GM11168 (cell line): ENCODE data around the gene CHRNA10.

Experiments used
- in situ Hi-C: fragments of 300-500 bp; cut with MboI; formaldehyde crosslinking; loops from one replicate; pipeline ENCODE4 v1.12.0; 2022; ENCODE audit warnings: low sequenced_read_pairs; ENCODE audit not compliant: unreplicated experiment

The CHRNA10 gene, protein sequence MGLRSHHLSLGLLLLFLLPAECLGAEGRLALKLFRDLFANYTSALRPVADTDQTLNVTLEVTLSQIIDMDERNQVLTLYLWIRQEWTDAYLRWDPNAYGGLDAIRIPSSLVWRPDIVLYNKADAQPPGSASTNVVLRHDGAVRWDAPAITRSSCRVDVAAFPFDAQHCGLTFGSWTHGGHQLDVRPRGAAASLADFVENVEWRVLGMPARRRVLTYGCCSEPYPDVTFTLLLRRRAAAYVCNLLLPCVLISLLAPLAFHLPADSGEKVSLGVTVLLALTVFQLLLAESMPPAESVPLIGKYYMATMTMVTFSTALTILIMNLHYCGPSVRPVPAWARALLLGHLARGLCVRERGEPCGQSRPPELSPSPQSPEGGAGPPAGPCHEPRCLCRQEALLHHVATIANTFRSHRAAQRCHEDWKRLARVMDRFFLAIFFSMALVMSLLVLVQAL

DNA sequence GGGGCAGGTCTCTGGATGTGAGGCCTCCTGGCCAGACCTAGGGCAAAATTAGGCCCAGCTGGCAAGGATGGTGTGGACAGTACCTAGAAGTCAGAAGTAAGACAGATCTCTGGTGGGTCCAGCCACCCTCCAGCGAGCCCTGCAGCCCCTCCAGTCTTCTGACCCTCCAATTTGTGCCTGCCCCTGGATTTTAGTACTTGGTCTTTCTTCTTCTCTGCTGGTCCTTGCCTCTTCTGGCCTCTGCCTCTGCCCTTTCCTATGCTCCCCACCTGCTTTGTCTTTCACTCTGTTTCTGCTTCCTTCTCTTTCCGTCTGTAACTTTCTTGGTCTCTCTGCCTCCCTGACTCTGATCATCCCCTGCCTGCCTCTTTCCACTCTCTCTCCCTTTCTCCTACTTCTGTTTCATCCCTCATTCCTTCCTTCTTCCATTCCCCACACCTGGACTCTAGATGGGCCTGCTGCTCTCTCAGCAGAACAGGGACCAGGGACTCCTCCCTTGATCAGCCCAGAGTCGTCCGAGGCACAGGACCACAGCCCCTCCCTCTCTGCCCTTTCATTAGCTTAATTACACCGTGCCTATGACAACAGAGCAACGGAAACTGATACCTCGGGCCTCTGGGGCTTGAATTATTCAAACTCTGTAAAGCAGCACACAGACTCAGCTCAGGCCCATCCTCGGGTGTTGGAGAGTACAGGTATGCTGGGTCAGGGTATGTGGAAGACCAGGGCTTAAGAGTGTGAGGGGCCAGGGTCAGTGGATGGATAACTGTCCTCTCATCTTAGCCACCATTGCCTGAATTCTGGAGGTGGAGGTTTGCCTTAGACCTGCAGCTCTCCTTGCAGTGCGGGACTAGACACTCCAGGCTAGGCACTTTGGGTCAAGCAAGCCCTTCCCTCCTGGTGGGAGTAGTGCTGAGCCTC is at the start of gene CHRNA10:
TSS of gene CHRNA10 (minus strand) at position 51 of the 921 bp plus-strand sequence. CDS start 72 bp downstream, outside the sequence.
- in situ Hi-C loops: no loop called here

DNA sequence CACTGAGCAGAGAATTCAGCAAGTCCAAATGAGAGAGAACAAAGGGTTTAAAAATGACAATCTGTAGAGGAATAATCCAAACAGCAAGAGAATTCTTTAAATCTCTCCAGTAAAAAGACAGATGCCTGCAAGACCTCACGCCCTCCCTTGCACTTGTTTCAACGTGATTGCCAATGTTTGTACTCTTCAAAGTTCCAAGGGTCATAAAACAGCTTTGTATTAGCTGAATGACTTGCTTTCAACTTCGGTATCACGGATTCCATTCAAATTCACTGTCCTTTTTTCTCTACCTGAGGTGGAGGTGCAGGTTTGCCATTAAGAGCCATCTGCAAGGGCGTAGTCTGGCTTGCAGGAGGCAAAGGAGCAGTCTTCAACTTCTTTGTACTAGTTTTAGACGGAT is 41.1 kb upstream of the CHRNA10 start:
- in situ Hi-C loops: no loop called here

DNA sequence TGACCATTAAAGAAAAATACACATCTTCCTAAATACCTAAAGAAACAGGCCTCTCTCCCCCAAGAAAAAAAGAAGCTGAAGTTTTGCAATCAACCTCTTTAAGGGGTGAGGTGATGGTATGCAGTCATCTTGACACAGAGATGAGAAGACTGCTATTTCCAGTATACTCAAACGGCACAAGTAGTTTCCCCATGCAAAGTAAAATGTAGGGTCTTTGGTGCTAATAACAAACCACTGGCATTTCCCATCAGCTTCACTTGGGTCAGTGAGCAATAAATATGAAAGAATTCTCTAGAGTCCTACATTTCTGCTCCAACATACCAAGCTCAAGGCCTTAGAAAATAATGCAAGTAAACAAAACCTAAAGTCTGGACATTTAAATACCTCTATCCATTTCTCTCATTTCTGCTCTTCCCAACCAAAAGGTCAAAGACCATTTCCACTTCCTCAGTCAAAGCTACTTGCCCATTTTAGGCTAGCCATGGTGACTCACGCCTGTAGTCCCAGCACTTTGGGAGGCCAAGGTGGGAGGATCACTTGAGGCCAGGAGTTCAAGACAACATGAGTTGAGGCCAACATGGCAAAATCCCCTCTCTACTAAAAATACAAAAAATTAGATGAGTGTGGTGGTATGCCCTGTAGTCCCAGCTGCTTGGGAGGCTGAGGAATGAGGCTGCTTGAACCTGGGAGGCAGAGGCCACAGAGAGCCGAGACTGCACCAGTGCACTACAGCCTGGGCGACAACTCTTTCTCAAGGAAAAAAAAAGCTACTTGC is 39.5 kb upstream of the CHRNA10 start:
- in situ Hi-C loops: no loop called here

DNA sequence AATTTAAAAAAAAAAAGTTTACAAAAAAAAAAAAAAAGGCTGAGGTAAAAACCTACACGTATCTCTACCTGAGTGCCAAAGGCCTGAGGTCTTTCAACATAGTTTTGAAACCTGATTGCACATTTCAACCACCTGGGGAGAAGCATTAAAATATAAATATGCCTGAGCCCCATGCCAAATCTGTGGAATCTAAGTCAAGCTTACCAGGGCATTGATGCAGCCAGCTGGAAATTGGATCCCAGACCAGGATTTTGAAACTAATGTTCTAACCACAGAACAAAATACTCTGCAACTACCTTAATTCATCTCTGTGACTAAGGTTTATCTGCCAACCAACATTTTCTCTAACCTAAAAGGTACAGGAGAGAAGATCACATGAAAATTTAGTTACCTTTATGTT is 38.8 kb upstream of the CHRNA10 start:
- in situ Hi-C loops: no loop called here

DNA sequence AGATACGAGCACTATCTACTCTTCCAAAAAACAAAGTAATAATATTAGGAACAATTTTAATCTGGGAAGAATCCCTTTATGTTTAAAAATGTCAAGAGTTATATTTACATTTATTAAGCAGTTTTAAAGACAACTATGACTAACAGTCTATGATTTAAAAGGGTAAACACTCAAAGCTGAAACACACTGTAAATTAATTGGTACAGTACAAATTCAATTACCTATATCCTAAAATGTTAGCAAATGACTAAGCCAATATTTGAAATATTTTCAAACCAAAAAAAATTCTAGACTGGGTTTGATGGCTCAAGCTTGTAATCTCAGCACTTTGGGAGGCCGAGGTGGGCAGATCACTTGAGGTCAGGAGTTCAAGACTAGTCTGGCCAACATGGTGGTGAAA is 36.0 kb upstream of the CHRNA10 start:
- in situ Hi-C loops: no loop called here

DNA sequence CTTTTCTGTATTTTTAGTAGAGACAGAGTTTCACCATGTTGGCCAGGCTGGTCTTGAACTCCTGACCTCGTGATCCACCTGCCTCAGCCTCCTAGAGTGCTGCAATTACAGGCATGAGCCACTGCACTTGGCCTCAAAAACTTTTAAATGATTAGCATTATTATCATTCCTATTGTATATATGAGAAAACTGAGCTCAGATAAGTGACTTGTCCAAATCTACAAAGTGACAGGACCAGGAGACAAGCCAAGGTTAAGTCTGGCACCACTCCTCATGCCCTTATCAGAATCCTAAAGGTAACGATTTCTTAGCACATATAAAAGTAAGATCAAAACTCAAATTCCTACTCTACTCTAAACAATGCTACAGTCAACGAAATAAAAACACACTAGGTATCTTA is 32.2 kb upstream of the CHRNA10 start:
- in situ Hi-C loops: no loop called here

DNA sequence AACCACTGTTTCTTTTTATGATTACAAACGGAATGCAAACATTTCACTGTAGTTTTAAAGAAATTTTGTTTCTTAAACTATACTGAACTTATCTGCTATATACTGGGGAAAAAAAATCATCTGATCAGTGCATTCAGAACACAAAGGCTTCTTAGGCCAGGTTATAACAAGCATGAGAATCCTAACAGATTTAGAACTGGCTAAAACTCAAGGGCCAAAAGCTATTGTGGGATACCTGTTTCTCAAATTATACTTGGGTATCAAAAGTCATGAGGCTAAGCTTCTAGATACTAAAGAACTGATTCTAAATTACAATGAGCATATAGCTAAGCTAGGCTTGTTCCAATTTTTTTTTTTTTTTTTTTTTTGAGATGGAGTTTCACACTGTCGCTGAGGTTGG is 29.7 kb upstream of the CHRNA10 start:
- in situ Hi-C loops: no loop called here

DNA sequence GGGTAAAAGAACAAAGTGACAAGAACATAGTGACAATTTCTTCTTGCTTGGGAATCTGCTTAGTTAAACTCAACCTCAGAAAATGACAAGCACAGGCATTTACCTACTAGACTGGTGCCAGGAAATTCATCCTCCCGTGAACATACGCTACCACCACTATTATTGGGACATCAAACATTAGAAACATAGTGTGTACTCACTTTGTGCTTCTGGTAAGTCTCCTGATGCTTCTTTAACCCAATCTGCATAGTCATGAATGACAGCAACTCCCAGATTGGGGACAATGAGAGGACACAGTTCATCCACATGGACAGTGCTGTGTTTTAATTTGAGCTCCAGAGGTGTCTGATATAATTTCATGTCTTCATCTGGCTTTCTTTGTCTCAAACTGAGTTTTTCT is 29.2 kb upstream of the CHRNA10 start:
- in situ Hi-C loops: no loop called here

DNA sequence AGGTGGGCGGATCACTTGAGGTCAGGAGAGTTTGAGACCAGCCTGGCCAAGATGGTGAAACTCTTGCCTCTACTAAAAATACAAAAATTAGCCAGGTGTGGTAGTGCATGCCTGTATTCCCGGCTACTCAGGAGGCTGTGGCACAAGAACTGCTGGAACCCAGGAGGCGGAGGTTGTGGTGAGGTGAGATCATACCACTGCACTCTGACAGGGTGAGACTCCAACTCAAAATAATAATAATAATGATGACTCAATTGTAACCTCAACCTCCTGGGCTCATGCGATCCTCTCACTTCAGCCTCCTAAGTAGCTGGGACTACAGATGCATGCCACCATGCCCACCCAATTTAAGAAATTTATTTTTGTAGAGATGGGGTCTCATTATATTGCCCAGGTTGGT is 15.6 kb upstream of the CHRNA10 start:
- in situ Hi-C loops: no loop called here

DNA sequence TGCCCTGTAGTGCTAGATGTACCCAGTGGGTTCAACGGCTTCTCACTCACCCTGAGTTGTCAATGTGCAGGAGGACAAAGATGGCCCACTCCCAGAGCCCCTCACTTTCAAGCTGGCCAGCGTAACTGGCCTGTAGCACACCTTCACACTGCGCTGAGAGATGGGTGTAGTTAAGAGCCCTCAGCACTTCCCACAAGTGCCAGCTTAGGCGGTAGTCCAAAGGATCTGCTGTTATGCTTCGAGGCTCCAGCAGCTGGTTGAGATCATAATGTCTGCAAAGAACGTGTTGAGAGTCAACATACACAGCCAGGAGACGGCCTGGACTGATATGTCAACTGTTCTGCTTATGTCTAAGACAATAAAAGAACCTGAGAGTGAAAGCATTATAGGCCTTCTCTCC is 14.7 kb upstream of the CHRNA10 start:
- in situ Hi-C loops: no loop called here

DNA sequence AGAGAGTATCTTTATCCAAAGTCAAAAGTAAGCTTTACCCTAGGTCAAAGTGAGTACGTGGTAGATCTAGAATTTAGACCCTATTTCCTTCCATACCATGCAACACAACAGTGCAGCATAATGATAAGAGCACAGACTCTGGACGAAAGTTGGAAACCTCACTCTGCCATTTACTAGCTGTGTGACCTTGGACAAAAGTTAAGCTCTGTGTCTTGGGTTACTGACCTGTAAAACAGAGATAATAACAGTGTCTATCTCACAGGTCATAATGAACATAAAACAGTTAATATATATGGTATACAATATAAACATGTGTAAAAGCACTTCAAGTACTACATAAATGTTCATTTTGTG is 13.6 kb upstream of the CHRNA10 start:
- in situ Hi-C loops: no loop called here

DNA sequence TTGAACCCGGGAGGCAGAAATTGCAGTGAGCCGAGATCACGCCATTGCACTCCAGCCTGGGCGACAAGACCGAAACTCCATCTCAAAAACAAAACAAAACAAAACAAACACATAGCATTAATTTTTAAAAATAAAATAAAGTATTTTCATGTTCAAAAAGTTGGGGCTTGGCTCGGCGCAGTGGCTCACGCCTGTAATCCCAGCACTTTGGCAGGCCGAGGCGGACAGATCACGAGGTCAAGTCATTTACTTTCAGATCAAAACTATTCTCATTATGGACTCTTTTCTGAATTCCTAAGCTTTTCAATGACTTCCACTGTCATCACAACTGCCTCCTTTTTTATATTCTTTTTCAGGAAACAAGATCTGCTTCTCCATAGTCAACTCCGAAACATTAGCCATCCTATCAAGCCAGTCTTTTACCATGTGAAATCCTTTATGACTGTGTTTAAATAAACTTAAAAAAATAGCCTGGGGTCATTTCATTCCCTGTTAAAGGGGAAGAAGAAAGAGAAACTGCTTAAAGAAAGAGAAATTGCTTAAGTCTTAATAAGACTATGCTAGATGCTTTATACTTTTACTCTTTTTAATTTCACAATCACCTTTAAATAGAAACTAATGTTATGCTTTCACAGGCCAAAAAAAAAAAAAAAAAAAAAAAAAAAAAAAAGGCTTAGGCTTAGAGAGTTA is 13.1 kb upstream of the CHRNA10 start:
- in situ Hi-C loops: no loop called here

DNA sequence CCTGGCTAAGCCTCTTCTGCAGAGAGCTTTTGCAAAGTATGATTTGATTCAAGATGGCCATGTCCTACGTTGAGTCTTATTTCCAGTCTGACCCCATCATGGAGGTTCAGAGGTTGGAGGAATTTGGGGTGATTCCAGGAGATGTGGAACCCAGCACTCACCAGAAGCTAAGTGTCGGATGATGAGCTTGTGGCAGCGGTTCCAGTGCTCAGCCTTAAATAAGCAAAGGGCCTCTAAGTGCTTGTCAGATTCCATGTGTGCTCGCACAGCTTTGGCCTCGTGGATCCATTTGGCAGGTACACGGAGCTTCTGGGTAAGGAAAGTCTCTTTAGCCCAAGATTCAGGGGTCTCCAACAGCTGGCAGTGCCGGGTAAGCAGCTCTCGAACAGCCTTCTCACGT is 11.9 kb upstream of the CHRNA10 start:
- in situ Hi-C loops: no loop called here

DNA sequence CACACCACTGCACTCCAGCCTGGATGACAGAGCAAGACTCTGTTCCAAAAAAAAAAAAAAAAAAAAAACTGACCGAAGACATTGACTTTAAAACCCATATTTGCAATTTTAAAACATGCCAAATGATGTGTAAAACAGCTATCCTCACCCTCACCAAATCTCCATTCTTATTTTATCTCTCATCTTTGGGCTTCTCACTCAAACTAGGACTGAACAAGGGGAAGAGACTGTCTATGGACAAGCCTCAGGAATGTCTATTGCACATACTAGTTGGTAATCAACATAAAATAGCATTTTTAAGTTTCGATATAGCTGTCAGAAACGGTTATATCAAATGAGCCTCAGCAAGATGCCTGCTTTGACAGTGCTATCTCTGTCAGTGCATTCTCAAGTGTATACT is 7.9 kb upstream of the CHRNA10 start:
- in situ Hi-C loops: no loop called here

DNA sequence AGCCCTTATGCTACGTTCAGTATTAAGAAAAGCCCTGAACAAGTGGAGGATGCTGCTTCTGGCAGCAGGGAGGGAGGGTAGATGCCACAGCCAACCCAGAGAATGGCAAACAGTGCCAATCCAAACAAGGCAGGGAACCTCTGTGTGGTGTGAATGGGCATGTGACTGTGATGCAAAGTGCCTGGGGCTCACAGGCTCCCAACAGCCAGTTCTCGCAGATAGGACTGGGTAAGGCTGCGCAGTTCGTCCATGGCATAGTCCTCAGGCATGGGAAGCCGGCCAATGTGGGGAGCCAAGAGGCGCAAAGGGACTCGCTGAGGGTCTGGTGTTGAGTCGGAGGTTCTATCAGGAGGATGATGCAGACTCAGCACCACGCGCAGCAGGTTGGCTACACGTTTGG is 4.8 kb upstream of the CHRNA10 start:
- in situ Hi-C loops: no loop called here

DNA sequence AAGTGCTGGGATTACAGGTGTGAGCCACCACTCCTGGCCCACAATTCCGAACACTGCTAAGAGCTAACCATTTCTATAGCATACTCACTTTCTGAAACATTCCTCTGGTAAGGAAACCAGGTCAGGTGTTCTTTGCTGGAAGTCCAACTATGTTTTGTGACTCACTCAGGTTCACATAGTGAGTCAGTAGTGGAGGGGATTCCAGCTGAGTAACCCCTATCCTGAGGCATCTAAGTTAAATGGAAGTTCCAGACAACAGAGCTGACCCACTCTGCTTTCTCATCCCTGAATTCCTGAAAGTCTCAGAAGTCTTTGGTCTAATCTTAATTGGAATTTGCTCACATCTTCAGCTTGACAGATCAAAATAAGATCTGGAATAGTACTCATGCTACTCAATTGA is 3.0 kb upstream of the CHRNA10 start:
- in situ Hi-C loops: no loop called here

DNA sequence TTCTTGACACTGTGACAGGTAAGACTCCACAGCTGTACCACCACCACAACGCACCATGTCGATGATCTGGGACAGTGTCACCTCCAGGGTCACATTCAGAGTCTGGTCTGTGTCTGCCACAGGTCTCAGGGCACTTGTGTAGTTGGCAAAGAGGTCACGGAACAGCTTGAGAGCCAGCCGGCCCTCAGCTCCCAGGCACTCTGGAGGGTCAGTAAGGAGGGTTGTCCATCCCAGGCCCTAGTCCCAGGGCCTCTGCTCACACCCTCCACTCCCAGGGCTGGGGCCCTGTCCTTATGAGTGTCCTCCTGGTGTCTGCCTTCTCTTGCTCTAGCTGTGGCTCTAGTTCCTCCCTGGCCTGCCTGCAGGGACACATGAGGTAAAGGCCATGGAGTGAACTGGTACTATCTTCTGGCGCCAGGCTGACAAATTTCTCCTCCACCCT is 1.4 kb downstream of the CHRNA10 start:
- in situ Hi-C loops: no loop called here

DNA sequence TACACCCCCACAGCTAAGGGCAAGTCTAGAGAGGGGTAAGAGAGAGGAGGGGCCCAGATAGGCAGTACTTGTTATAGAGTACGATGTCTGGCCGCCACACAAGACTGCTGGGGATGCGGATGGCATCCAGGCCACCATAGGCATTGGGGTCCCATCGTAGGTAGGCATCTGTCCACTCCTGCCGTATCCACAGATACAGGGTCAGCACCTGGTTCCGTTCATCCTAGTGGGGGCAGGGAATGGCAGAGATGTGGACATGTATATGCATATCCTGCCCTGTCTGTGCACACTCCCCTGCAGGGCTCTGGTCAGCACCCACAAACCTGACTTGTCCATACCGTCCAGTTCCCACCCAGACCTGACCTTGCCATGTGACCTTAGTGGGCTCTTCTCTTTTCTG is 2.1 kb downstream of the CHRNA10 start:
- in situ Hi-C loops: no loop called here

DNA sequence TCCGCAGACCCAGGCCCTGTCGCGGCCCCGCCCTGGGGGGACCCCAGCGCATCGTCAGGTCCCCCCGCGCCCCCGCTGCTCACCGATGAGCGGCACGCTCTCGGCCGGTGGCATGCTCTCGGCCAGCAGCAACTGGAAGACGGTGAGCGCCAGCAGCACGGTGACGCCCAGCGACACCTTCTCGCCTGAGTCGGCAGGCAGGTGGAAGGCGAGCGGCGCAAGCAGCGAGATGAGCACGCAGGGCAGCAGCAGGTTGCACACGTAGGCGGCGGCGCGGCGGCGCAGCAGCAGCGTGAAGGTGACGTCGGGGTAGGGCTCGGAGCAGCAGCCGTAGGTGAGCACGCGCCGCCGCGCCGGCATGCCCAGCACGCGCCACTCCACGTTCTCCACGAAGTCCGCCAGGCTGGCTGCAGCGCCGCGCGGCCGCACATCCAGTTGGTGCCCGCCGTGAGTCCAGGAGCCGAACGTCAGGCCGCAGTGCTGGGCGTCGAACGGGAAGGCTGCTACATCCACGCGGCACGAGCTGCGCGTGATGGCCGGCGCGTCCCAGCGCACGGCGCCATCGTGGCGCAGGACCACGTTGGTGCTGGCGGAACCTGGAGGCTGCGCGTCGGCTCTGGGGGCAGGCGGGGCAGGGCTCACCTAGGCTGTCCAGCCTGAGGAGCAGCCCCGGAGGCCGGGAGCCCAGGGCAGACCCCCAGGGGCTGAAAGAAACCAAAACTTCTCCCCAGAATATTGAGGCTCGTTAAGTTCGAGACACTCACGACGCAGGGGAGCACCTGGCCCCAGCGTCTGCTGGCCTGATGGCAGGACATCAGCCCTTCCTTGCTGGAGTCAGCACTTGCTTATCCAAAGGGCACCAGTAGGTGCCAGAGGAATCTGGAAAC is 3.8 kb downstream of the CHRNA10 start:
- in situ Hi-C loops: no loop called here
